GM21619 (cell line): ENCODE measurements around the gene GAL3ST2.
"Not testable (repeated sequence)": the region's sequence is repeated elsewhere in the genome, so short reads cannot be mapped to it uniquely, and the experiment has no call there.

Experiments used
- ATAC-seq: cut with Tn5 transposase; IDR thresholded peaks from one replicate; pipeline ENCODE4 v1.9.1; 2021; ENCODE audit not compliant: unreplicated experiment

The GAL3ST2 gene

DNA sequence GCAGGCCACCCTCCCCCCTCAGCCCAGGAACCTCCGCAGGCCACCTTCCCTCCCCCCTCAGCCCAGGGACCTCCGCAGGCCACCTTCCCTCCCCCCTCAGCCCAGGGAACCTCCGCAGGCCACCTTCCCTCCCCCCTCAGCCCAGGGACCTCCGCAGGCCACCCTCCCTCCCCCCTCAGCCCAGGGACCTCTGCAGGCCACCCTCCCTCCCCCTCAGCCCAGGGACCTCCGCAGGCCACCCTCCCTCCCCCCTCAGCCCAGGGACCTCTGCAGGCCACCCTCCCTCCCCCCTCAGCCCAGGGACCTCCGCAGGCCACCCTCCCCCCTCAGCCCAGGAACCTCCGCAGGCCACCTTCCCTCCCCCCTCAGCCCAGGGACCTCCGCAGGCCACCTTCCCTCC, 29.6 kb downstream of the GAL3ST2 start:
- not testable (repeated sequence) for ATAC-seq

DNA sequence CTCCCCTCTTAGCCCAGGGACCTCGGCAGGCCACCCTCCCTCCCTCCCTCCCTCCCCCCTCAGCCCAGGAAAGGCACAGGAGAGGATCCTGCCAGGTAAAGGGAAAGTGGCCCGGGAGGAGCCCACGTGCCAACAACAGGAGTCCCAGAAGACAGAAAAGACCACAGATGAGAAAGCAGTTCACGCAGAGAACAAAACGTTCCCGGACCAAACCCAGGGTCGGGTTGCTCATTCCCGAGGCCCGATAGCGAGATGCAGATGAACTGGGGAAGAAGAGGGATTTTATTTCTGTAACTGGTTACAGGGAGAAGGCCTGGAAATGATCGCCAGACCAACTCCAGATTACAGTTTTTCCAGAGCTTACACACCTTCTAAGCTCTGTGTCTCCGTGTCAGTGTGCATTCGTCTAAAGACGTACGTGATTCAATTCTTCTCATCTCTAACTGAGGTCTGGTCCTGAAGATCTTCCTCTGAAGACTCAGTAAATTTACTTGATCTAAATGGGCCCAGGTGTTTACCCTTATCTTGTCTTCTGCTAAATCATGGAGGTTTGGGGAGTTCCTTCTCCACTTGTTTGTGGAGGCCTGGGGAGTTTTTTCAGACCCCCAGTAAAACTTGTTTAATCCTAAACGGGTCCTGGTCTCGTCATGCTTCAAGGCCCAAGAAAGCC, 31.6 kb downstream of the GAL3ST2 start:
- ATAC-seq: no peak

DNA sequence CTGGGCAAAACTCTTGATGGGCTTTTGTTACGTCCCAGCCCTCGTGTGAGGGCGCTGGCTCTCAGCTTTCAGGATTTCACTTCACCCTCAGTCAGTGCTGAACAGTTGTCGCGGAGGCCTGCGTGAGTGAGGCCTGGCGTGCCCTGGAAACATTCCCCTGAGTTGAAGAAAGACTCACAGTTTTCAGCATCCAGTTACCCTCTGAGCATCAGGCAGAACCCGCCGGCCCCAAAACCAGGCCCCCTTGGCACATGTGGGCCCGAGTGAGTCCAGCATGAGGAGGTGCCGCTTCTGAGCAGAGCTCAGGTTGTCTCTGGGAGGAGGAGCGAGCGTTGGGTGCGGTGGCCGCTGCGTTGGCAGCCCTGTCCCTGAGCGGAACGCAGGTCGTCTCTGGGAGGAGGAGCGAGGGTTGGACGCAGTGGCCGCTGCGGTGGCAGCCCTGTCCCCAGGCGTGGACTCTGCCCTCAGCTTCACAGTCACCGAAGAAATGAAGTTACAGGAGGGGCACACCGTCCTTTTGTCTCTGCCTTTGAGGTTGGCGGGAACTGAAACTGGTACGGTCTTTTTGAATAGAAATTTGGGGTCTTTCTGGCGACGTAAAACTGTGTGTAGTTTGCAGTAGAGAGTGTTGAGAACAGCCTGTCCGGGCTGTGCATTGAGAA, 32.2 kb downstream of the GAL3ST2 start, which contains the start of gene NEU4:
TSS of gene NEU4 (plus strand) at position 473 of the 662 bp plus-strand sequence. CDS start 5,292 bp downstream, outside the sequence.
- no peak for ATAC-seq

DNA sequence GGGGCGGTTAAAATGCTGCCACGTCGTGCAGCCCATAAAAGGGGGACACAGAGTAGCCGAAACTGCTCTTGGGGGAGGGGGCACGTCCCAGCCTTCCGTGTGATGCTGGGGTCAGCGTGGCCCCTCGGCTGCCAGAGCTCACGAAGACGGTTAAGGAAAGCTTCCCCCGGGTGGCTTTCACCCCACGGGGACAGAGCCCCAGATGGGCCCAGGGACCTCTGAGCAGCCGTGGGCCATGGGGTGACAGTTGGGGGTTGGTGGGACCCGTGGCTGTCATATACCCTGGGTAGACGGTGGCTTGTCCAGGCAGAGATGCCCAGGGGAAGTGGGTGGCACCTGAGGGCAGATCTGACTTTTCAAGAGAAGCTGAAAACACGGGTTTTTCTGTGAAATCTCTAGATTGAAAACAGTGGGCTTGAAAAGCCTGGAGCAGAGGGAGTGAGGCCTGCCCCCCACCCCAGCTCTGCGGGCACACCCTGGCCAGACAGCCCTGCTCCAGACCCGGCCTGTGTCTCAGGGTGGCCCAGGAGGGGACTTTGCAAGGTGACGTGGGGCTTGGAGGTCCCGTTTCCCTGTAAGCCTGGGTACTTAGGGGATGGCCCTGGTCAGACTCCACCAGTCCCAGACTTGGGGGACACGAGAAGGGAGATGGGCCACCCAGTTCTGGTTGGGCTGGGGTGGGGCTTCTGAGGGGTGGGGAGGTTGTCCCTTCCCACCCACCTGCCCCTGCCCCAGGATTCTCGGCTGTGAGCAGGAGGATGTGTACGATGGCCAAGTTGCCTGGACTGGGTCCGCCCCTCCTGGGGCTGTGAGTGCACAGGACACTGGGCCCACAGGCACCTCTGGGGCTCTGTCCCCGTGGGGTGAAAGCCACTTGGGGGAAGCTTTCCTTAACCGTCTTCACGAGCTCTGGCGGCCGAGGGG, 33.0 kb downstream of the GAL3ST2 start:
- ATAC-seq: no peak

DNA sequence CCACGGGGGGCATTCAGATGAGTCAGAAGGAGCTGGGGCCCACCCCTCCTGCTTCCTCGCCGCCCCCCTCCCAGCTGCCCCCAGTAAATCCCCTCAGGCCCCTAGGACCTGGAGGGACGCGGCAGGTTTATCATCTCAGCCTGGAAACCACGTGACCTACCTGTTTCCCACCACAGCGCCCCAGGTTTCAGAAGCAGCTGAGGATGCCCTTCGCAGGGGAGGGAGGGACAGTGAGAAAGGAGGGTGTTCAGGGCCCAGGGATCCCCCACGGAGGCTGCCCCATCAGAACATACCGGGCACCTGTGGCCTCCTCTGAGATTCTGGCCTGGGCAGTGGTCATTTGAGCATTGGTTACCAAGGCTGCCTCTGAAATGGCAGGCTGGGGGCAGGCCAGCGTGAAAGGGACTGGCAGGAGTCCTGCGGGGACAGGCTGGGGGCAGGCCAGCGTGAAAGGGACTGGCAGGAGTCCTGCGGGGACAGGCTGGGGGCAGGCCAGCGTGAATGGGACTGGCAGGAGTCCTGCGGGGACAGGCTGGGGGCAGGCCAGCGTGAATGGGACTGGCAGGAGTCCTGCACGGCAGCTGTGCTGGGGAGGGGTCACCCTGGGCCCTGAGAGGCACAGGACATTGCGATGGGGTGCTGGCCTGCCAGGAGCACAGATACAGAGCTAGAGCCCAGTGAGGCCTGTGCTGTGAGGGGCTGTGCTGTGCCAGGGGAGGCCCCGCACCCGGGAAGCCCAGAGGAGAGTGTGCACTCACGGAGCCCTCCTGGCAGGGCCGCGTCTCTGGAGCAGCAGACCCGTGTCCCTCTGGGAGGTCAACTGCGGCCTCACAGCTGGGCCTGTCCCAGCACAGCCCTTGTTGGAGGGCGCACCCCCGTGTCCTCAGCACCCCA, 33.9 kb downstream of the GAL3ST2 start:
- ATAC-seq: no peak

DNA sequence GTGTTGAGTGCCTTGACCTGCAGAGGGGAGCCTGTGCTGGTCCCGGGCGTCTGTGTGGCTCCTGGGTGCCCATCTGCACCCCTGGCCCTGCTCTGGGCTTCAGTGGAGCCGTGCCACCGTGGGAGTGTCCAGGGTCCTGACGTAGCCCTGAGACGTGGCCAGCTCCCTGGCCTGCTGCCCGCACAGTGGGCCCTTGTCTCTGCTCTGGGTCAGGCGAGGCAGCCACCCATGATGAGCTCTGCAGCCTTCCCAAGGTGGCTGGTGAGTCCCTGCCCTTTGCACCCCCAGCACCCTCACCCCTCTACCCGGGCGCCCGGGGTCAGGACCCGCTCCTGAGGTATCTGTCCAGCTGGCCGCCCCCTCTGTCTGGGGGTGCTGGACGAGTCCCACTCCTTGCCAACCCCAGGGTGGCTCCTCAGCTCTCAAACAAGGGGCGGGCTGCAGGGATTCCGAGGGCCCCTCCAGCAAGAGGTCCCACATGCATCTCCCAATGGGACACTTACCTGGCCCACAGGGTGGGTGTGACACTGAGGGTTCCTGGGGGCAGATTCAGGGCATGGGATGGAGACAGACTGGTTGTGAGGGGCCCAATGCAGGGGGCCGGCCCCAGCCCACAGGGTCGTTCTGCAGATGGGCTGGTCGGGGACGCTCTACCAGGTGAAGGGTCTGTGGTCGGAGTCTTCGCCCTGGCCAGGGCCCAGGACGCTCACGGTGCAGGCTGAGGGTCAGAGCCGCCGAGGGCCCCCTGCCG, 34.8 kb downstream of the GAL3ST2 start:
- ATAC-seq: no peak

DNA sequence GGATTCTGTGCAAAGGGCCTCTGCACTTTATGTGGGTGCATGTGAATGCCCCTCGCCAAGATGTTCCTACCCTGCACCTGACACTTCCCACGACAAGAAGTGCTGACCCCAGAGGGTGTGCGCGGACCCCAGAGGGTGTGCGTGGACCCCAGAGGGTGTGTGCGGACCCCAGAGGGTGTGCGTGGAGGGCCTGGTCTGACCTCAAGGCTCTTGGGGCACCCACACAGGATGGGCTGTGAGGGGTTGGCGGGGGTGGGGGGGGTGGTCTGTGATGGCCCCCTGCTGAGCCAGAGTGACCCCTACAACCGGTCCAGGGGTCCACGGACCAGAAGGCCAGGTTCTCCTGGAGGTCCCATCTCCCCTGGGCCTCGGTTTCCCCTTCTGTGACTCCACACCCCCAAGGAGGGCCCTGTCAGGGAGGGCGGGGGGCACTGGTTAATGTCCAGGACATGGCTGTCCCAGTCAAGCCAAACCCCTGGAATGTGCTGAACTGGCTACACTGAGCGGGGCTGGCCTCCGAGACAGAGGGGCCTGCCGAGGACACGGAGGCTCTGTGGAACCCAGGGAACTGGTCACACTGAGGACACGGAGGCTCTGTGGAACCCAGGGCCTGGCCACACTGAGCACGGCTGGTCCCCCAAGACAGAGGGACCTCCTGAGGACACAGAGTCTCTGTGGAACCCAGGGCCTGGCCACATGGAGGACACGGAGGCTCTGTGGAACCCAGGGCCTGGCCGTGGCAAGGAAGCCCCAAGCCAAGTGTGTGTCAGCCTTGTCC, 35.5 kb downstream of the GAL3ST2 start:
- ATAC-seq: no peak

DNA sequence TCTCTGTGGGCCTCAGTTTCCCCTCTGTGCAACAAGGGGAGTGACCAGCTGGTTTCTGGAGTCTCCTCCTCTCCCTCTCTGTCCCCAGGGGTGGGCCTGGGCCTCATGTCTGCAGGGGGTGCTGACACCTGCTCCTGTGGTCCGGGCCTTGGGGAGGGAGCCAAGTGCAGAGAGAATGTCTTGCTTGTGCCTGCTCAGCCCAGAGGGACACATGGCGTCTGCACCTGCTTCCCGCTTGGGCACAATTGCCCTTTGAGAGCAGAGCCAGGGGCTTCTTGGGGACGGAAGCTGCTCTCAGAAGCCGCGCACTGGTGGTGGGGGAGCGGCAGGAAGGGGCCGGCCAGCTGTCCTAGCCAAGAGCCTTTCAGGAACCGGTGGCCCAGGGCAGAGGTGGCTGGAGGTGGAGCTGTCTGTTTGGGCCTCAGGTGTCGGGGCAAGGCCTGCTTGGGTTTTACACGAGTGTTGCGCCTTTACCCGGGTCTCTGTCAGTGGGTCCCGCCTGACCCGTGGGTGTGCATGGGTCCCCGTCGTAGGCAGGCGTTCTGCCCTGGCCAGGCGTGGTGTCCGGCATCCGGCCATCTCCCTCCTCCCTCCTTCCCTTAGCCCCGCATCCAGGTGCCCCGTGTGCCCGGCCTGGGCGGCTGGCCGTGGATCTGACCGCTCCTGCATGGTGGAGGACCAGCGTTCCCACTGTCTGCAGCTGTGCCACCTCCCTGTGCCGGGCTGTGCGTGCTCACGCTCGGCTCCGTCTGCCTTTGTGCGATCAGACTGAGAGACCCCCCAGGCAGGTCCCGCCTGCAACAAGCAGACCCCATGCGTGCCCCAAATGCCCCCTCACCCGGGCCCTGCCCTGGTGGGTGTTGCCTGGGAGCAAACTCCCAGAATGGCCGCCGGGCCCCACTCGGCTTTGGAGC, 36.4 kb downstream of the GAL3ST2 start:
- ATAC-seq: no peak

DNA sequence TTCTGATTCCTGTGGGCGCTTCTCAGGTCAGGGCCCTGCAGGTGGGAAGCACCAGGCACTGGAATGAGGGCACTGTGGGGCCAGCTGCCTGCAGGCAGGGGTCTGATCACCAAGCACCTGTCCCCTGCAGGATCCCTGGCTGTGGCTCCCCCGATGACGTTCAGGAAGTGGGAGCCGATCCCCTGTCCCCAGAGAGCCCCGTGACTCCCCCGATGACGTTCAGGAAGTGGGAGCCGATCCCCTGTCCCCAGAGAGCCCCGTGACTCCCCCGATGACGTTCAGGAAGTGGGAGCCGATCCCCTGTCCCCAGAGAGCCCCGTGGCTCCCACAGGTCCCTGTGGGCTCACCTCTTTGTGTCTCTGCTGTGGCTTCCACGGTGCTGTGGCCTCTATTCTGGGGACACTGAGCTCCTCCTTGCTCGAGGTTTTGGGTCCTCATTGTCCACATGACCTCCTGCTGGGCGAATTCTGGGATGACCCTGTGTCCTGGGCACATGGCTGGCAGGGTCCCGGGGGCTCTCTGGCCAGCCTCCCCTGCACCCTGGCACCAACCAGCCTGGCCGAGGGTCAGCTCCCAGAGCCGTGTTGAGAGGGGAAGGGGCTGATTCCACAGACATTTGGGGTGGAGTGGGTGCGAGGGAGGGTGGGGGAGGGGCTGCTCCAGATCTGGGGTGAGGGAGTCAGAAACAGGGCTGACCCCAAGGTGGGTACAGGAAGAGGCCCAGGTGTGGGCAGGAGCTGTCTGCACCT, 37.2 kb downstream of the GAL3ST2 start:
- peak; percentile 48 for ATAC-seq

DNA sequence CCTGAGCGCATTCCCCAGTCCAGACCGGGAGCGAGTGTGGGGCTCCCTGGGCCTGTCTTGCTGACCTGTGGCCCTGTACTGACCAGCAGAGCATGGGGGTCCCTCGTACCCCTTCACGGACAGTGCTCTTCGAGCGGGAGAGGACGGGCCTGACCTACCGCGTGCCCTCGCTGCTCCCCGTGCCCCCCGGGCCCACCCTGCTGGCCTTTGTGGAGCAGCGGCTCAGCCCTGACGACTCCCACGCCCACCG, 37.7 kb downstream of the GAL3ST2 start:
- no peak for ATAC-seq

DNA sequence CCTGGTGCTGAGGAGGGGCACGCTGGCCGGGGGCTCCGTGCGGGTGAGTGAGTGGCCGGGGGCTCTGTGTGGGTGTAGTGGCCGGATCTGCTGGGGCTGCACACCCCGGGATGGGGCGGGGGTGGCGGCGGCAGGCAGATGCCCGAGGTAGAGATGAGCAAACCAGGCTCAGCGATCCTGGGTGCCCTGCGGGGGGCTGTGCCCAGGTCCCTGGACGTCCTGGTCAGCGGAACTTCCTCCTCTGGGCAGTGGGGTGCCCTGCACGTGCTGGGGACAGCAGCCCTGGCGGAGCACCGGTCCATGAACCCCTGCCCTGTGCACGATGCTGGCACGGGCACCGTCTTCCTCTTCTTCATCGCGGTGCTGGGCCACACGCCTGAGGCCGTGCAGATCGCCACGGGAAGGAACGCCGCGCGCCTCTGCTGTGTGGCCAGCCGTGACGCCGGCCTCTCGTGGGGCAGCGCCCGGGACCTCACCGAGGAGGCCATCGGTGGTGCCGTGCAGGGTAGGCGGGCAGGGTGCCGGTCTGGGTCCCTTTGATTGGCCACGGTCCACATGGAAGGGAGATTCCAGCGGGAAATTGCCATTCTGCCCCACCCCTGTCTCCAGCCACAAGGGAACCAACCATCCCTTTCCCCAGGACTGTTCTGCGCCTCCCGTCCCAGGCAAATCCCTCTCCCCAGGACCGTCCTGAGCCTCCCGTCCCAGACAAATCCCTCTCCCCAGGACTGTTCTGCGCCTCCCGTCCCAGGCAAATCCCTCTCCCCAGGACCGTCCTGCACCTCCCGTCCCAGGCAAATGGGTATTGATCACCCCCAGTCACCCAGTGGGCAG, 38.2 kb downstream of the GAL3ST2 start:
- no peak for ATAC-seq

DNA sequence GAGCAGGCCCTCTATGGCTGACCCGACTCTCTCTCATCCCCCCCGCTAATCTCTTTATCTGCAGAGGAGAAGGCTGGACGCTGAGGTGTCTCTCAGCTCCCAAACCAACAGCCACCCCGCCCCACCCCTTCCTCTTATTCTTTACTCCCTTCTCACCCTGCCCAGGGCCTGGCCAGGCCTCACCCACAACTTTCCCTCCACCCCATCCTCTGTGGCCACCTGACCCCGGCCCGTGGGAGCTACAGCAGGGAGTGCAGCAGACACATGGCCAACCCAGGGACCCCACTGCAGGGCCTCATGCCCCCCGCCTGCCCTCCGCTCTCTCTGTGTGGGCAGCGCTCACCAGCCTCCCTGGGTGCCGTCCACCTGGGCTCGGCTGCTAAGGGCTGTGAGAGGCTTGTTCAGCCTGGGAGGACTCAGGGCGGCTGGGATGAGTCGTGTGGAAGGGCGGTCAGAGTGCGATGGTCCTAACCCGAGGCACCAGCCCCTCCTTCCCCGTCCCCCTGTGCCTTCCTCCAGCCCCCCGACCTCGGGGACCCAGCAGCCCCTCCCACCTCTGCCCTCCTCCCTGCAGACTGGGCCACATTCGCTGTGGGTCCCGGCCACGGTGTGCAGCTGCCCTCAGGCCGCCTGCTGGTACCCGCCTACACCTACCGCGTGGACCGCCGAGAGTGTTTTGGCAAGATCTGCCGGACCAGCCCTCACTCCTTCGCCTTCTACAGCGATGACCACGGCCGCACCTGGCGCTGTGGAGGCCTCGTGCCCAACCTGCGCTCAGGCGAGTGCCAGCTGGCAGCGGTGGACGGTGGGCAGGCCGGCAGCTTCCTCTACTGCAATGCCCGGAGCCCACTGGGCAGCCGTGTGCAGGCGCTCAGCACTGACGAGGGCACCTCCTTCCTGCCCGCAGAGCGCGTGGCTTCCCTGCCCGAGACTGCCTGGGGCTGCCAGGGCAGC, 39.1 kb downstream of the GAL3ST2 start:
- no peak for ATAC-seq

DNA sequence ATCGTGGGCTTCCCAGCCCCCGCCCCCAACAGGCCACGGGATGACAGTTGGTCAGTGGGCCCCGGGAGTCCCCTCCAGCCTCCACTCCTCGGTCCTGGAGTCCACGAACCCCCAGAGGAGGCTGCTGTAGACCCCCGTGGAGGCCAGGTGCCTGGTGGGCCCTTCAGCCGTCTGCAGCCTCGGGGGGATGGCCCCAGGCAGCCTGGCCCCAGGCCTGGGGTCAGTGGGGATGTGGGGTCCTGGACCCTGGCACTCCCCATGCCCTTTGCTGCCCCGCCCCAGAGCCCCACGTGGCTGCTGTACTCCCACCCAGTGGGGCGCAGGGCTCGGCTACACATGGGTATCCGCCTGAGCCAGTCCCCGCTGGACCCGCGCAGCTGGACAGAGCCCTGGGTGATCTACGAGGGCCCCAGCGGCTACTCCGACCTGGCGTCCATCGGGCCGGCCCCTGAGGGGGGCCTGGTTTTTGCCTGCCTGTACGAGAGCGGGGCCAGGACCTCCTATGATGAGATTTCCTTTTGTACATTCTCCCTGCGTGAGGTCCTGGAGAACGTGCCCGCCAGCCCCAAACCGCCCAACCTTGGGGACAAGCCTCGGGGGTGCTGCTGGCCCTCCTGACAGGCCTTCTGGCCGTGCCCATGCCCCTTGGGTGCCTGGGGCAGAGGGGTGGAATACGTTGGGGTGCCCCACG, 40.0 kb downstream of the GAL3ST2 start:
- ATAC-seq: no peak

DNA sequence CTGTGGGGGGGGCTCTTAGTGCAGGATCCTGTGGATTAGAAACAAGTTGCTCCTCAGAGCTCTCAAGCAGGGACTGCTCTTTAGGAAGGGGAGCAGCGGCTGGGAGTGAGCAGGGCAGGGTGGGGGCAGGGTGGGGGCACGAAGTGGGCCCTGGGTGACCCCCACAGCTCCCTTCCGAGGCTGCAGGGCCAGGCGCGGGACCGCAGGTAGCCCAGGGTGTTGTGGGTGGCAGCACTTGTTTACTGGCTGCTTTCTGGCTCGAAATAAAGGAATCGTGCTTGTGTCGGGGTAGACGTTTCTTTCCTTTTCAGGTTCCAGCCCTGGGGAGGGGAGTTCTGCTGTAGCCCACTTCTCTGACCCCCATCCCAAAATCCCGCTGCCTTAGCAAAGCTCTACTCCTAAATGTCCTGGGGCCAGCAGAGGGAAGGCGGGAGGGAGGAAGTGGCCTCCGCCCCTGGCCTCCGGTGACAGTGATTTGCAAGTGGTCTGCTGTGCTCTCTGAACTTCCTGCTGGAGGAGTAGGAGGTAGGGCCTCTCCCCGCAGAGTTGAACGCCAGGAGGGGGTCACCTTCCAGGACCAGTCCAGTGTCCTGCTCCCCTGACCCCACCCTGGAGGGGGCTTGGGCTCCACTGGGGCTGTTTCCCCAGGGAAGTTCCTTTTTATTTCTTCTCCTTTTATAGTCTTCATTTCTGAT, 40.7 kb downstream of the GAL3ST2 start:
- ATAC-seq: no peak

DNA sequence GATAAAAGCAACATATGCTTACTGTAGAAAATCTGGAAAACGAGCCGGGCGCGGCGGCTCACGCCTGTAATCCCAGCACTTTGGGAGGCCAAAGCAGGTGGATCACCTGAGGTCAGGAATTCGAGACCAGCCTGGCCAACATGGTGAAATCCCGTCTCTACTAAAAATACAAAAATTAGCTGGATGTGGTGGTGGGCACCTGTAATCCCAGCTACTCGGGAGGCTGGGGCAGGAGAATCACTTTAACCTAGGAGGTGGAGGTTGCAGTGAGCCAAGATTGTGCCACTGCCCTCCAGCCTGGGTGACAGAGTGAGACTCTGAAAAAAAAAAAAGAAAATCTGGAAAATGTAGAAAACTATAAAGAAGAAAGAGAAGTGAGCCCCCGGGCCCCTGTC, 41.2 kb downstream of the GAL3ST2 start:
- not testable (repeated sequence) for ATAC-seq
